ENCODE results near the gene POGLUT3. TPM values are rescaled to one million over a fixed set of nuclear protein-coding genes. Genes with fewer than 3 reads are reported as not detected.

The POGLUT3 gene
- total and polyA plus RNA-seq, 2 of the 4 experiments (the other 2 are of a cell fraction) = 31.7 to 34.8 TPM

DNA sequence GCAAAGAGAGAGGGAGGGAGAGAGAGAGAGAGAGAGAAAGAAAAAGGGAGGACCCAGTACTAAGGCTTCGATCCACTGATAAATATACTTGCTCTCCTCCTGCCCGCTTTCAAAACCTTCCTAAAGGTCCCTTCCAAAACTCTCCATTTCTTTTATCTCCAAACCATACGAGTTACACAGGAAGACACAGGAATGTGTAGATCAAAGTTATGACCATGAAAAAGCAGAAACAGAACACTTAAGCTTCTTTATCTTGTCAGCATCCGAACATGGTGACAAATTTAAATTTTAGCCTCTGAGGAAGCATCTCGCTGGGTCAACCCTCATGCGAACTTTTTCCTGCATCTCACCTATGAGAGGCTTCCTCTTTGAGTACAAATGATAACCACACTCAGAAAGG, 29.2 kb upstream of the POGLUT3 start:
- Histone ChIP-seq H4K91ac (ENCODE audit: insufficient read depth, low read depth, low read length) (no peak overlapping the region), H3K36me3 (ENCODE audit: control insufficient read depth, insufficient read depth, low read length) (no peaks in the 10 kb centered on the region), H3K79me1 (ENCODE audit: low read depth in 1 of 2, low read length in 2 of 2) (no peaks in the 10 kb centered on the region), H2BK5ac (ENCODE audit: low read depth, low read length, poor library complexity, severe bottlenecking) (no peak overlapping the region), H3K9me3 (ENCODE audit: control insufficient read depth, insufficient read depth, low read length) (no peaks in the 10 kb centered on the region), H3K14ac (replicated peaks; ENCODE audit: low read depth, low read length) (no peak overlapping the region), H2BK15ac (ENCODE audit: low read depth, low read length) (no peak overlapping the region), H3K23ac (ENCODE audit: low read depth, low read length) (no peak overlapping the region), H3K27ac (ENCODE audit: insufficient read depth, low read length) (no peak overlapping the region), H2AK5ac (ENCODE audit: low read depth, low read length) (no peak overlapping the region), H3K27me3 (ENCODE audit: control insufficient read depth, insufficient read depth, low read length) (no peaks in the 10 kb centered on the region; the same call in 1 of the 2 replicates), H4K8ac (ENCODE audit: low read depth in 2 of 2, low read length in 2 of 2) (no peak overlapping the region), H4K5ac (ENCODE audit: low read depth, low read length) (no peak overlapping the region), H2BK120ac (ENCODE audit: low read depth, low read length) (no peak overlapping the region), H3K4me2 (ENCODE audit: low read depth, low read length) (no peak overlapping the region), H2AFZ (replicated peaks; ENCODE audit: low read length, poor library complexity) (no peak overlapping the region), H3K9ac (ENCODE audit: low read depth, low read length) (no peak overlapping the region), H4K20me1 (ENCODE audit: insufficient read depth, low read length) (no peaks in the 10 kb centered on the region), H3K18ac (ENCODE audit: low read depth, low read length) (no peak overlapping the region), H3K56ac (ENCODE audit: extremely low read depth, insufficient read depth, low read length) (no peak overlapping the region), H2BK20ac (ENCODE audit: low read depth, low read length) (no peak overlapping the region), H3K4ac (ENCODE audit: low read depth, low read length) (no peak overlapping the region), H2AK9ac (replicated peaks; ENCODE audit: low read depth, low read length, poor library complexity) (no peak overlapping the region), H3K4me1 (ENCODE audit: control insufficient read depth, insufficient read depth, low read length) (no peaks in the 10 kb centered on the region), H3K4me3 (ENCODE audit: insufficient read depth, low read depth, low read length) (no peak overlapping the region), H3K9me1 (ENCODE audit: insufficient read depth, low read length) (no peaks in the 10 kb centered on the region)
- ATAC-seq (ENCODE audit: low read depth) (no peak), DNase-seq (no peak)
- no peak for TF ChIP-seq RCOR1 (IDR thresholded peaks at IDR 0.05; ENCODE audit: insufficient replicate concordance, low read length)
- no peak for TF ChIP-seq MXI1 (IDR thresholded peaks at IDR 0.05; ENCODE audit: borderline replicate concordance, low read depth, low read length)
- TF ChIP-seq MAZ (IDR thresholded peaks at IDR 0.05; ENCODE audit: borderline replicate concordance, low read depth, low read length) = no peak
- TF ChIP-seq MAFK (IDR thresholded peaks at IDR 0.05; ENCODE audit: low read depth, low read length) = no peak
- TF ChIP-seq BHLHE40 (IDR thresholded peaks at IDR 0.05; ENCODE audit: low read depth, low read length) = no peak
- TF ChIP-seq NFE2L2 (IDR thresholded peaks at IDR 0.05; ENCODE audit: low read depth, low read length) = no peak
- TF ChIP-seq SMC3 (IDR thresholded peaks at IDR 0.05; ENCODE audit: low read depth, low read length) = no peak
- TF ChIP-seq RAD21 (IDR thresholded peaks at IDR 0.05; ENCODE audit: low read length) = no peak
- dilution Hi-C loops (cut with HindIII; ENCODE audit: low sequenced_read_pairs, unreplicated experiment) (no loop called here), in situ Hi-C loops (cut with MboI; ENCODE audit: low sequenced_read_pairs) (no loop called here), intact Hi-C loops (cut with micrococcal nuclease) (no loop called here)
- no CpG with 5 or more reads among the region's 6 CpGs for WGBS, 2 experiments (ENCODE audit: extremely low coverage in 2 of 2, insufficient read length in 1 of 2)
- POLR2A ChIA-PET (ENCODE audit: unreplicated experiment) = no interaction called here
- BruUV-seq (replicated peaks) = no TSS peak
- CTCF ChIA-PET = no interaction called here

Data from IMR-90 (cell line).